ENCODE results near the gene CD48.

Gene CD48

GRCh38 chr1:160659566-160659965 is 52.1 kb downstream of the CD48 start:
- no peaks in the 10 kb centered on the region for H3K36me3 ChIP-seq (ENCODE audit: low read length)
- no peaks in the 10 kb centered on the region for H3K9me2 ChIP-seq (replicated peaks; ENCODE audit: insufficient read depth, low read length)
- H3K9ac ChIP-seq (ENCODE audit: low read length), result no peak overlapping the region
- TF ChIP-seq EZH2phosphoT487 (conservative IDR thresholded peaks at IDR 0.05; ENCODE audit: low read length) (no peak), CTCF (IDR thresholded peaks at IDR 0.05; ENCODE audit: insufficient read depth, low read length, poor library complexity, severe bottlenecking) (no peak)
- H2AFZ ChIP-seq (ENCODE audit: low read depth, low read length, severe bottlenecking), result no peak overlapping the region
- H4K20me1 ChIP-seq (ENCODE audit: low read depth, low read length), result no peaks in the 10 kb centered on the region
- H3K4me3 ChIP-seq (ENCODE audit: insufficient read depth, low read length, poor library complexity, severe bottlenecking), result no peak overlapping the region
- H3K9me3 ChIP-seq (ENCODE audit: insufficient read depth, low read length), result no peaks in the 10 kb centered on the region
- 0 out of 2 replicates have a peak, but pooled peaks cover 4% of the 10 kb centered on the region for H3F3A ChIP-seq (ENCODE audit: insufficient read depth)
- H3K27me3 ChIP-seq (ENCODE audit: low read length), result no peaks in the 10 kb centered on the region
- no peak overlapping the region for H3K4me2 ChIP-seq (ENCODE audit: low read depth, low read length, poor library complexity, severe bottlenecking)
- H3K79me2 ChIP-seq (ENCODE audit: insufficient read depth, low read length), result no peaks in the 10 kb centered on the region
- no peak overlapping the region for H3K27ac ChIP-seq (ENCODE audit: low read depth, low read length)

GRCh38 chr1:160658814-160659193 is 52.8 kb downstream of the CD48 start:
- Histone ChIP-seq H3K27me3 (ENCODE audit: low read length) (no peaks in the 10 kb centered on the region), H3K79me2 (ENCODE audit: insufficient read depth, low read length) (no peaks in the 10 kb centered on the region), H3K9me3 (ENCODE audit: insufficient read depth, low read length) (no peaks in the 10 kb centered on the region), H3K4me3 (ENCODE audit: insufficient read depth, low read length, poor library complexity, severe bottlenecking) (no peak overlapping the region), H4K20me1 (ENCODE audit: low read depth, low read length) (no peaks in the 10 kb centered on the region), H3F3A (ENCODE audit: insufficient read depth) (0 out of 2 replicates have a peak, but pooled peaks cover 4% of the 10 kb centered on the region), H3K9me2 (replicated peaks; ENCODE audit: insufficient read depth, low read length) (no peaks in the 10 kb centered on the region), H3K27ac (ENCODE audit: low read depth, low read length) (no peak overlapping the region), H3K4me2 (ENCODE audit: low read depth, low read length, poor library complexity, severe bottlenecking) (no peak overlapping the region), H2AFZ (ENCODE audit: low read depth, low read length, severe bottlenecking) (no peak overlapping the region), H3K36me3 (ENCODE audit: low read length) (no peaks in the 10 kb centered on the region), H3K9ac (ENCODE audit: low read length) (no peak overlapping the region)
- TF ChIP-seq EZH2phosphoT487 (conservative IDR thresholded peaks at IDR 0.05; ENCODE audit: low read length) (no peak), CTCF (IDR thresholded peaks at IDR 0.05; ENCODE audit: insufficient read depth, low read length, poor library complexity, severe bottlenecking) (no peak)

- no peaks in the 10 kb centered on the region for H3K9me3 ChIP-seq (ENCODE audit: insufficient read depth, low read length)
- H3K27ac ChIP-seq (ENCODE audit: low read depth, low read length), result no peak overlapping the region
- no peak overlapping the region for H3K4me3 ChIP-seq (ENCODE audit: insufficient read depth, low read length, poor library complexity, severe bottlenecking)
- TF ChIP-seq EZH2phosphoT487 (conservative IDR thresholded peaks at IDR 0.05; ENCODE audit: low read length) (no peak), CTCF (IDR thresholded peaks at IDR 0.05; ENCODE audit: insufficient read depth, low read length, poor library complexity, severe bottlenecking) (no peak)
- no peaks in the 10 kb centered on the region for H3K9me2 ChIP-seq (replicated peaks; ENCODE audit: insufficient read depth, low read length)
- H3F3A ChIP-seq (ENCODE audit: insufficient read depth), result 0 out of 2 replicates have a peak, but pooled peaks cover 4% of the 10 kb centered on the region
- H3K79me2 ChIP-seq (ENCODE audit: insufficient read depth, low read length), result no peaks in the 10 kb centered on the region
- H3K4me2 ChIP-seq (ENCODE audit: low read depth, low read length, poor library complexity, severe bottlenecking), result no peak overlapping the region
- H4K20me1 ChIP-seq (ENCODE audit: low read depth, low read length), result no peaks in the 10 kb centered on the region
- H3K36me3 ChIP-seq (ENCODE audit: low read length), result no peaks in the 10 kb centered on the region
- H2AFZ ChIP-seq (ENCODE audit: low read depth, low read length, severe bottlenecking), result no peak overlapping the region
- H3K27me3 ChIP-seq (ENCODE audit: low read length), result no peaks in the 10 kb centered on the region
- H3K9ac ChIP-seq (ENCODE audit: low read length), result no peak overlapping the region
Observed at GRCh38 chr1:160658162-160658813, 53.3 kb downstream of the CD48 start.
